SK-N-SH (cell line): ENCODE measurements around the gene PEX10. TPM values are rescaled to one million over a fixed set of nuclear protein-coding genes. Genes with fewer than 3 reads are reported as not detected.

Experiments used
- CTCF ChIA-PET: fragments of 300-600, 350-600 bp; formaldehyde crosslinking; extraction: SDS; loops from one replicate; lab custom pipeline; 2021; lab: Yijun Ruan, JAX
- POLR2A ChIA-PET: fragments of 350-600 bp; sonication (Branson Sonifier 250); formaldehyde crosslinking; extraction: SDS; loops from one replicate; lab custom pipeline; 2020; ENCODE audit warnings: antibody characterized with exemption, inconsistent platforms; lab: Yijun Ruan, JAX
- DNase-seq: peaks from one replicate; pipeline ENCODE4 v3.0.0; 2012
- H2AFZ ChIP-seq: fragments of 200-600 bp; sonication (generic); 2 replicates; pipeline ENCODE4 v1.8.1; 2016; ENCODE audit warnings: antibody characterized with exemption, mild to moderate bottlenecking, low read depth
- H3F3A ChIP-seq: fragments of 200-600 bp; sonication (generic); replicated peaks from 2 replicates; pipeline ENCODE3; 2016; ENCODE audit warnings: antibody characterized with exemption, mild to moderate bottlenecking; ENCODE audit not compliant: insufficient read depth
- H3K27ac ChIP-seq, 2 experiments: fragments of 200-500 bp in 1 of 2; fragments of 200-600 bp in 1 of 2; sonication (Bioruptor generic) in 1 of 2; sonication (generic), shearing (Covaris generic) in 1 of 2; 2 replicates each; pipeline versions ENCODE4 v1.5.1 to v1.6.1; 2014 to 2016; ENCODE audit warnings: low read depth in 2 of 2, inconsistent platforms in 1 of 2, low read length in 1 of 2, mild to moderate bottlenecking in 1 of 2, mixed read lengths in 1 of 2
- H3K27me3 ChIP-seq: fragments of 200-600 bp; sonication (generic), shearing (Covaris generic); 2 replicates; pipeline ENCODE4 v1.6.1; 2016; ENCODE audit warnings: mixed run types; ENCODE audit not compliant: insufficient read depth
- H3K36me3 ChIP-seq, 2 experiments: fragments of 200-500 bp in 1 of 2; fragments of 200-600 bp in 1 of 2; sonication (Bioruptor generic) in 1 of 2; sonication (generic) in 1 of 2; replicated peaks in 1 of 2; 2 replicates each; pipeline versions ENCODE3 to v1.5.1; 2014 to 2016; ENCODE audit warnings: low read length in 1 of 2, mild to moderate bottlenecking in 1 of 2; ENCODE audit not compliant: insufficient read depth in 2 of 2, control insufficient read depth in 1 of 2
- H3K4me1 ChIP-seq, 2 experiments: fragments of 200-500 bp in 1 of 2; fragments of 200-600 bp in 1 of 2; sonication (Bioruptor generic) in 1 of 2; sonication (generic), shearing (Covaris generic) in 1 of 2; 2 replicates each; pipeline versions ENCODE4 v1.5.1 to v1.6.1; 2014 to 2016; ENCODE audit warnings: low read depth in 1 of 2, low read length in 1 of 2, mixed run types in 1 of 2; ENCODE audit not compliant: insufficient read depth in 2 of 2, control insufficient read depth in 1 of 2
- H3K4me2 ChIP-seq: fragments of 200-600 bp; sonication (generic), shearing (Covaris generic); 2 replicates; pipeline ENCODE4 v1.6.1; 2017; ENCODE audit warnings: mixed run types
- H3K4me3 ChIP-seq, 2 experiments: fragments of 200-500 bp in 1 of 2; fragments of 200-600 bp in 1 of 2; sonication (Bioruptor generic) in 1 of 2; sonication (generic), shearing (Covaris generic) in 1 of 2; 2 replicates each; pipeline versions ENCODE4 v1.5.1 to v1.8.1; 2014 to 2016; ENCODE audit warnings: low read depth in 2 of 2, inconsistent platforms in 1 of 2, low read length in 1 of 2, mild to moderate bottlenecking in 1 of 2, mixed read lengths in 1 of 2, moderate library complexity in 1 of 2
- H3K79me2 ChIP-seq: fragments of 200-600 bp; sonication (generic); 2 replicates; pipeline ENCODE4 v1.8.1; 2017; ENCODE audit warnings: mild to moderate bottlenecking; ENCODE audit not compliant: insufficient read depth
- H3K9ac ChIP-seq: fragments of 200-600 bp; sonication (generic); 2 replicates; pipeline ENCODE4 v1.6.1; 2017; ENCODE audit warnings: mixed run types
- H3K9me2 ChIP-seq: fragments of 200-600 bp; sonication (generic); 2 replicates; pipeline ENCODE4 v1.6.1; 2017; ENCODE audit warnings: mixed run types
- H3K9me3 ChIP-seq: fragments of 200-600 bp; sonication (generic); 2 replicates; pipeline ENCODE4 v1.6.1; 2017; ENCODE audit warnings: mixed run types, mild to moderate bottlenecking, moderate library complexity
- H4K20me1 ChIP-seq: fragments of 200-600 bp; sonication (generic); 2 replicates; pipeline ENCODE4 v1.6.1; 2017; ENCODE audit warnings: mild to moderate bottlenecking, mixed run types; ENCODE audit not compliant: insufficient read depth
- CHD2 ChIP-seq: fragments of 150-350 bp; IDR thresholded peaks from 2 replicates; pipeline ENCODE4 v1.6.1; 2018; ENCODE audit warnings: low read length; ENCODE audit not compliant: partially characterized antibody
- ELF1 ChIP-seq: IDR thresholded peaks from 2 replicates; pipeline ENCODE4 v1.4.0; 2012
- EP300 ChIP-seq, 2 experiments: IDR thresholded peaks; 2 replicates each; pipeline versions ENCODE4 v1.4.0 to v1.6.1; 2012; ENCODE audit warnings: borderline replicate concordance in 1 of 2, low read depth in 1 of 2, low read length in 1 of 2
- EZH2phosphoT487 ChIP-seq: fragments of 200-600 bp; sonication (generic); IDR thresholded peaks from 2 replicates; pipeline ENCODE4 v1.6.1; 2017; ENCODE audit warnings: low read depth, mixed run types, mild to moderate bottlenecking, antibody characterized with exemption, moderate library complexity, borderline replicate concordance
- FOSL2 ChIP-seq: IDR thresholded peaks from 2 replicates; pipeline ENCODE4 v1.4.0; 2012; ENCODE audit warnings: low read depth, mild to moderate bottlenecking, moderate library complexity, borderline replicate concordance
- FOXJ3 ChIP-seq: sonication (generic); formaldehyde crosslinking; IDR thresholded peaks from 2 replicates; pipeline ENCODE4 v1.5.1; 2020; ENCODE audit warnings: mild to moderate bottlenecking, missing genetic modification reagents
- FOXM1 ChIP-seq: IDR thresholded peaks from 2 replicates; pipeline ENCODE4 v1.4.0; 2012; ENCODE audit warnings: low read depth, mild to moderate bottlenecking
- GATA2 ChIP-seq: sonication (generic); formaldehyde crosslinking; IDR thresholded peaks from 2 replicates; pipeline ENCODE4 v1.5.0; 2020; ENCODE audit warnings: mild to moderate bottlenecking, missing genetic modification reagents
- MAX ChIP-seq: IDR thresholded peaks from 2 replicates; pipeline ENCODE4 v1.4.0; 2012; ENCODE audit warnings: low read depth
- NFIC ChIP-seq: IDR thresholded peaks from 2 replicates; pipeline ENCODE4 v1.4.0; 2012; ENCODE audit warnings: borderline replicate concordance
- RAD21 ChIP-seq: IDR thresholded peaks from 2 replicates; pipeline ENCODE4 v1.6.1; 2012; ENCODE audit warnings: mild to moderate bottlenecking, low read length
- RCOR1 ChIP-seq: fragments of 150-350 bp; IDR thresholded peaks from 2 replicates; pipeline ENCODE4 v1.6.1; 2017; ENCODE audit warnings: antibody characterized with exemption, low read length
- RFX5 ChIP-seq: IDR thresholded peaks from 2 replicates; pipeline ENCODE4 v1.6.1; 2012; ENCODE audit warnings: mild to moderate bottlenecking, improper control_type of control experiment, low read length
- RXRA ChIP-seq: IDR thresholded peaks from 2 replicates; pipeline ENCODE4 v1.4.0; 2012; ENCODE audit warnings: low read depth, mild to moderate bottlenecking, borderline replicate concordance
- SIN3A ChIP-seq: IDR thresholded peaks from 2 replicates; pipeline ENCODE4 v1.6.1; 2012; ENCODE audit warnings: low read depth, mild to moderate bottlenecking, low read length, moderate library complexity, borderline replicate concordance
- SMC3 ChIP-seq: IDR thresholded peaks from 2 replicates; pipeline ENCODE4 v1.6.1; 2012; ENCODE audit warnings: low read depth, low read length, improper control_type of control experiment
- TCF12 ChIP-seq: IDR thresholded peaks from 2 replicates; pipeline ENCODE4 v1.4.0; 2012
- YY1 ChIP-seq: IDR thresholded peaks from 2 replicates; pipeline ENCODE4 v1.4.0; 2012; ENCODE audit warnings: low read depth, mild to moderate bottlenecking
- WGBS: methylation state at CpG from one replicate; pipeline ENCODE4 v1.1.6; 2017; ENCODE audit warnings: low lambda C conversion rate; 5-methylcytosine and 5-hydroxymethylcytosine counted together
- polyA plus RNA-seq, 3 experiments: library from polyadenylated mRNA; depleted of rRNA; stranded (reverse); fragments of >200 nt; gene quantifications; 2 replicates each; pipeline ENCODE4 v1.2.3, GENCODE V29; 2012
- TF ChIP-seq, protein P1 (sequence below): fragments of 150-350 bp; IDR thresholded peaks from 2 replicates; pipeline ENCODE4 v1.6.1; 2016; ENCODE audit warnings: mild to moderate bottlenecking, low read depth, low read length
- TF ChIP-seq, protein P2 (sequence below): IDR thresholded peaks from 2 replicates; pipeline ENCODE4 v1.4.0; 2012; ENCODE audit warnings: low read depth, borderline replicate concordance

The PEX10 gene
- polyA plus RNA-seq, 1 of the 3 experiments (the other 2 are of a cell fraction) = 28.6 TPM

- Histone ChIP-seq H3K79me2 (peaks cover 7% of the 10 kb centered on the region; the same call in 1 of the 2 replicates), H3K36me3 (peaks cover 8 to 76% of the 10 kb centered on the region in 2 experiments), H4K20me1 (0 out of 2 replicates have a peak, but pooled peaks cover 6% of the 10 kb centered on the region), H3K4me2 (no peak overlapping the region), H3K4me1 (peaks cover 0 to 3% of the 10 kb centered on the region in 2 experiments; a peak in 1 of 4 replicates), H3K9ac (no peak overlapping the region), H3F3A (peaks cover 9% of the 10 kb centered on the region), H3K9me3 (no peaks in the 10 kb centered on the region), H3K9me2 (no peaks in the 10 kb centered on the region), H2AFZ (no peak overlapping the region), H3K4me3 (no peak overlapping the region), H3K27me3 (no peaks in the 10 kb centered on the region), H3K27ac (peak overlapping the region in 1 of 2 experiments; percentile 38; a peak in 2 of 4 replicates)
- TF ChIP-seq MAX = no peak
- no peak for TF ChIP-seq YY1
- TF ChIP-seq FOSL2 = no peak
- TF ChIP-seq FOXJ3 (CRISPR knock-in tag) = no peak
- TF ChIP-seq SIN3A = no peak
- TF ChIP-seq EP300 (IDR thresholded peaks at IDR 0.05; ENCODE audit: borderline replicate concordance in 1 of 2, low read depth in 1 of 2, low read length in 1 of 2) = no peak
- no peak for TF ChIP-seq TCF12
- no peak for TF ChIP-seq SMC3
- TF ChIP-seq, protein P1, sequence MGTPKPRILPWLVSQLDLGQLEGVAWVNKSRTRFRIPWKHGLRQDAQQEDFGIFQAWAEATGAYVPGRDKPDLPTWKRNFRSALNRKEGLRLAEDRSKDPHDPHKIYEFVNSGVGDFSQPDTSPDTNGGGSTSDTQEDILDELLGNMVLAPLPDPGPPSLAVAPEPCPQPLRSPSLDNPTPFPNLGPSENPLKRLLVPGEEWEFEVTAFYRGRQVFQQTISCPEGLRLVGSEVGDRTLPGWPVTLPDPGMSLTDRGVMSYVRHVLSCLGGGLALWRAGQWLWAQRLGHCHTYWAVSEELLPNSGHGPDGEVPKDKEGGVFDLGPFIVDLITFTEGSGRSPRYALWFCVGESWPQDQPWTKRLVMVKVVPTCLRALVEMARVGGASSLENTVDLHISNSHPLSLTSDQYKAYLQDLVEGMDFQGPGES = no peak
- TF ChIP-seq EZH2phosphoT487 = no peak
- no peak for TF ChIP-seq CHD2
- TF ChIP-seq RFX5 = no peak
- TF ChIP-seq RCOR1 = no peak
- no peak for TF ChIP-seq FOXM1
- TF ChIP-seq RXRA = no peak
- TF ChIP-seq, protein P2, sequence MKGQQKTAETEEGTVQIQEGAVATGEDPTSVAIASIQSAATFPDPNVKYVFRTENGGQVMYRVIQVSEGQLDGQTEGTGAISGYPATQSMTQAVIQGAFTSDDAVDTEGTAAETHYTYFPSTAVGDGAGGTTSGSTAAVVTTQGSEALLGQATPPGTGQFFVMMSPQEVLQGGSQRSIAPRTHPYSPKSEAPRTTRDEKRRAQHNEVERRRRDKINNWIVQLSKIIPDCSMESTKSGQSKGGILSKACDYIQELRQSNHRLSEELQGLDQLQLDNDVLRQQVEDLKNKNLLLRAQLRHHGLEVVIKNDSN = no peak
- TF ChIP-seq NFIC = no peak
- TF ChIP-seq RAD21 = no peak
- TF ChIP-seq ELF1 = no peak
- no peak for TF ChIP-seq GATA2
- WGBS = 85% methylated on average over 20 of the region's 28 CpGs
- ChIA-PET POLR2A (no interaction called here), CTCF (no interaction called here)
- no peak for DNase-seq
Measured at GRCh38 chr1:2405588-2406295, 6.6 kb downstream of the PEX10 start.
